ENCODE results near the gene AOC1. TPM values are rescaled to one million over a fixed set of nuclear protein-coding genes. Genes with fewer than 3 reads are reported as not detected.
"Not testable (repeated sequence)": the region's sequence is repeated elsewhere in the genome, so short reads cannot be mapped to it uniquely, and the experiment has no call there.

Gene AOC1
- total RNA-seq, 2 experiments from 2014 or later: not detected

GRCh38 chr7:150908173-150908572 is 55.9 kb downstream of the AOC1 start:
- Mint-ChIP-seq H3K4me3 (no peak overlapping the region), H3K4me1 (ENCODE audit: low read depth) (peaks cover 12% of the 10 kb centered on the region), H3K36me3 (ENCODE audit: low read depth) (peaks cover 2% of the 10 kb centered on the region), H3K9me3 (ENCODE audit: insufficient read depth) (no peaks in the 10 kb centered on the region), H3K27me3 (ENCODE audit: low read depth) (peaks cover 55% of the 10 kb centered on the region), H3K27ac (no peak overlapping the region)
- DNase-seq: no peak
- no peak for ATAC-seq
- CTCF ChIA-PET: interaction anchor here (1.0 to 2.6 kb wide), 4 partner anchors 10 to 81 kb away, joined by 3 to 25 read pairs (median 5); no protein-coding TSS in a partner anchor
- POLR2A ChIA-PET: interaction anchor here (0.6 kb wide), 1 partner anchor 17 kb away, joined by 7 read pairs; no protein-coding TSS in a partner anchor

DNA sequence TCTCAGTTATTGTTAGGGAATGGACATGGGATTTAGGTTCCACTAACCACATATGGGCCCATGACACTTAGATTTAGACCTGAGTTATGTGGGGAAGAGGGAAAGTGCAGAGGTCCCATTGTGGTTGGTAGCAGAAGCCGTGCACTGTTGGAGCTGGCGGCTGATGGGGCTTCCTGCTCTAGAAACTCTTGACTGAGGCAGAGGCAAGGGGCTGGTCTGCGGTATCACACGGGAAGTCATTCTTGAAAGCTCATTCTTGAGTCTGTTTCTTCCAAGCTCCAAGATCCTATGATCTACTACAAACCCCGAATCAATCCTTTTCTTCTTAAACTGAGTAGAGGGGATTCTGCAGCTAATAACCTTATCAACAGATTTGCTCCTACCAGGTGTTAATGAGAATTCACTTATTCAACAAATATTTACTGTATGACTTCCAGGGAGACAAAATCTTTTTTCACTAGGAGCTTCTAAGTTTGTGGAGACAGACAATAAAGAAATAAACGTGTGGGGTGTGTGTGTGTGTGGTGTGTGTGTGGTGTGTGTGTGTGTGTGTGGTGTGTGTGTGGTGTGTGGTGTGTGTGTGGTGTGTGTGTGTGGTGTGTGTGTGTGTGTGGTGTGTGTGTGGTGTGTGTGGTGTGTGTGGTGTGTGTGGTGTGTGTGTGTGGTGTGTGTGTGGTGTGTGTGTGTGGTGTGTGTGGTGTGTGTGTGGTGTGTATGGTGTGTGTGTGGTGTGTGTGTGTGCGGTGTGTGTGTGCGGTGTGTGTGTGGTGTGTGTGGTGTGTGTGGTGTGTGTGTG is 57.1 kb downstream of the AOC1 start:
- ATAC-seq: peak; percentile 83
- POLR2A ChIA-PET: interaction anchor here (0.5 kb wide), 1 partner anchor 324 kb away, joined by 3 read pairs; no protein-coding TSS in a partner anchor

GRCh38 chr7:150910305-150910995 is 58.1 kb downstream of the AOC1 start:
- ATAC-seq: peak; percentile 14
- POLR2A ChIA-PET; H3K36me3 Mint-ChIP-seq (ENCODE audit: low read depth); H3K4me3 Mint-ChIP-seq; DNase-seq; H3K9me3 Mint-ChIP-seq (ENCODE audit: insufficient read depth): not testable (repeated sequence)
- Mint-ChIP-seq H3K4me1 (ENCODE audit: low read depth) (peaks cover 12% of the 10 kb centered on the region), H3K27ac (peak overlapping the region; percentile 45), H3K27me3 (ENCODE audit: low read depth) (peaks cover 49% of the 10 kb centered on the region)
- CTCF ChIA-PET: interaction anchor here (1.4 to 4.0 kb wide), 3 partner anchors 11 to 34 kb away, joined by 4 to 20 read pairs (median 7); no protein-coding TSS in a partner anchor

More for the DNA sequence above, 57.1 kb downstream of the AOC1 start:
- Mint-ChIP-seq H3K4me1 (ENCODE audit: low read depth) (peaks cover 12% of the 10 kb centered on the region), H3K27me3 (ENCODE audit: low read depth) (peaks cover 51% of the 10 kb centered on the region), H3K36me3 (ENCODE audit: low read depth) (peaks cover 2% of the 10 kb centered on the region), H3K27ac (peak overlapping the region; percentile 71), H3K9me3 (ENCODE audit: insufficient read depth) (no peaks in the 10 kb centered on the region), H3K4me3 (peak overlapping the region; percentile 44)
- CTCF ChIA-PET: interaction anchor here (1.0 to 2.6 kb wide), 8 partner anchors 11 to 201 kb away, joined by 3 to 25 read pairs (median 4); no protein-coding TSS in a partner anchor
- peak; percentile 77 for DNase-seq

- ATAC-seq (peak; percentile 27), DNase-seq (no peak)
- Mint-ChIP-seq H3K27me3 (ENCODE audit: low read depth) (peaks cover 49% of the 10 kb centered on the region), H3K4me3 (no peak overlapping the region), H3K27ac (no peak overlapping the region), H3K4me1 (ENCODE audit: low read depth) (peaks cover 12% of the 10 kb centered on the region), H3K36me3 (ENCODE audit: low read depth) (peaks cover 2% of the 10 kb centered on the region), H3K9me3 (ENCODE audit: insufficient read depth) (no peaks in the 10 kb centered on the region)
- ChIA-PET CTCF (interaction anchor here (1.4 to 4.0 kb wide), 3 partner anchors 10 to 34 kb away, joined by 4 to 20 read pairs (median 7); no protein-coding TSS in a partner anchor), POLR2A (interaction anchor here (0.7 kb wide), 1 partner anchor 10 kb away, joined by 3 read pairs; no protein-coding TSS in a partner anchor)
Measured at GRCh38 chr7:150910996-150911422, 58.7 kb downstream of the AOC1 start.

Other genes starting within 250 kb of the AOC1 start
- 10 to 100 TPM; 88.9 to 93.3 TPM for gene GIMAP6, start 220.1 kb upstream of the AOC1 start, total RNA-seq
- 10 to 100 TPM; 79.0 to 82.9 TPM for gene GIMAP2, start 166.8 kb upstream of the AOC1 start, total RNA-seq
- gene GIMAP1, start 135.9 kb upstream of the AOC1 start, total RNA-seq: 10 to 100 TPM; 19.0 to 20.2 TPM
- 10 to 100 TPM; 56.3 to 63.3 TPM for gene GIMAP5, start 115.1 kb upstream of the AOC1 start, total RNA-seq
- not detected for gene TMEM176B, start 52.2 kb upstream of the AOC1 start, total RNA-seq
- gene TMEM176A, start 51.7 kb upstream of the AOC1 start, total RNA-seq: not detected
- gene KCNH2, start 125.8 kb downstream of the AOC1 start, total RNA-seq: not detected
- 10 to 100 TPM; 12.2 to 13.8 TPM for gene NOS3, start 138.5 kb downstream of the AOC1 start, total RNA-seq
- 1 to 10 TPM; 6.8 to 7.4 TPM for gene ATG9B, start 172.0 kb downstream of the AOC1 start, total RNA-seq
- gene ABCB8, start 175.9 kb downstream of the AOC1 start, total RNA-seq: 10 to 100 TPM; 48.0 to 49.5 TPM
- 1 to 10 TPM; 2.8 to 3.2 TPM for gene ASIC3, start 196.0 kb downstream of the AOC1 start, total RNA-seq
- 10 to 100 TPM; 20.3 to 21.0 TPM for gene CDK5, start 205.4 kb downstream of the AOC1 start, total RNA-seq
- 100 to 1,000 TPM; 107 to 112 TPM for gene SLC4A2, start 207.1 kb downstream of the AOC1 start, total RNA-seq
- gene FASTK, start 228.3 kb downstream of the AOC1 start, total RNA-seq: 10 to 100 TPM; 81.8 to 88.1 TPM
- 10 to 100 TPM; 76.7 to 82.6 TPM for gene TMUB1, start 231.0 kb downstream of the AOC1 start, total RNA-seq
- gene AGAP3, start 234.0 kb downstream of the AOC1 start, total RNA-seq: 10 to 100 TPM; 12.1 to 12.6 TPM

Measured in activated CD8-positive, alpha-beta T cell treated with anti-CD3 and anti-CD28 coated beads, Interleukin-2, amount 10 ng/mL, durations not matched to agents 7 days and 5 days (primary cell).